ENCODE data around the gene CSNK1G1.
"Not testable (repeated sequence)": the region's sequence is repeated elsewhere in the genome, so short reads cannot be mapped to it uniquely, and the experiment has no call there.

CSNK1G1 gene

GRCh38 chr15:64355944-64356709 lies at the start of gene CSNK1G1:
Gene CSNK1G1, minus strand, starts transcription at chr15:64356173. Its CDS starts 55,674 bp downstream, at chr15:64300499.
- FAIRE-seq = peak; percentile 91

GRCh38 chr15:64400583-64400982 lies 44.6 kb upstream of the CSNK1G1 start:
- FAIRE-seq = no peak

- FAIRE-seq = no peak
These were observed 42.6 kb upstream of the CSNK1G1 start for GRCh38 chr15:64398575-64398974.

- FAIRE-seq = no peak
These were observed 40.8 kb upstream of the CSNK1G1 start for GRCh38 chr15:64396789-64397188.

GRCh38 chr15:64392471-64392870 lies 36.5 kb upstream of the CSNK1G1 start:
- FAIRE-seq = not testable (repeated sequence)

GRCh38 chr15:64389036-64389435 lies 33.1 kb upstream of the CSNK1G1 start:
- FAIRE-seq = no peak

GRCh38 chr15:64387562-64388168 lies 31.7 kb upstream of the CSNK1G1 start, which contains the start of gene TRIP4:
Gene TRIP4, plus strand, starts transcription at chr15:64387836. Its CDS starts 28 bp downstream, at chr15:64387864.
- peak; percentile 90 for FAIRE-seq

- no peak for FAIRE-seq
These were observed 30.3 kb upstream of the CSNK1G1 start for GRCh38 chr15:64386291-64386690.

GRCh38 chr15:64383760-64384159 lies 27.8 kb upstream of the CSNK1G1 start:
- FAIRE-seq = no peak

- peak; percentile 96 for FAIRE-seq
These were observed 25.2 kb upstream of the CSNK1G1 start, which contains the start of gene PCLAF for GRCh38 chr15:64381000-64381751. Gene PCLAF, minus strand, starts transcription at chr15:64381441. Its CDS starts 70 bp downstream, at chr15:64381371.

- FAIRE-seq = not testable (repeated sequence)
These were observed 24.3 kb upstream of the CSNK1G1 start for GRCh38 chr15:64380130-64380870.

GRCh38 chr15:64379216-64379960 lies 23.4 kb upstream of the CSNK1G1 start:
- no peak for FAIRE-seq

- FAIRE-seq = no peak
These were observed 17.4 kb upstream of the CSNK1G1 start for GRCh38 chr15:64373360-64373759.

GRCh38 chr15:64371383-64371782 lies 15.4 kb upstream of the CSNK1G1 start:
- not testable (repeated sequence) for FAIRE-seq

GRCh38 chr15:64369078-64369607 lies 13.2 kb upstream of the CSNK1G1 start:
- no peak for FAIRE-seq

GRCh38 chr15:64361259-64361658 lies 5.3 kb upstream of the CSNK1G1 start:
- FAIRE-seq = no peak

GRCh38 chr15:64356710-64357040 lies 702 bp upstream of the CSNK1G1 start:
- FAIRE-seq = no peak

GRCh38 chr15:64355348-64355943 lies 527 bp downstream of the CSNK1G1 start:
- FAIRE-seq = no peak

- no peak for FAIRE-seq
These were observed 1.2 kb downstream of the CSNK1G1 start for GRCh38 chr15:64354688-64355344.

GRCh38 chr15:64351265-64351664 lies 4.7 kb downstream of the CSNK1G1 start:
- FAIRE-seq = no peak

- no peak for FAIRE-seq
These were observed 6.6 kb downstream of the CSNK1G1 start for GRCh38 chr15:64349375-64349774.

All from A204.1 (cell line).